Cerebellar nuclear complex (tissue), 1 donor: ENCODE results near the gene RASL10B.

Experiments
- DNase-seq, 2 experiments: peaks; one replicate each; lab custom pipeline; 2025; lab: John Stamatoyannopoulos, UW

RASL10B gene

DNA sequence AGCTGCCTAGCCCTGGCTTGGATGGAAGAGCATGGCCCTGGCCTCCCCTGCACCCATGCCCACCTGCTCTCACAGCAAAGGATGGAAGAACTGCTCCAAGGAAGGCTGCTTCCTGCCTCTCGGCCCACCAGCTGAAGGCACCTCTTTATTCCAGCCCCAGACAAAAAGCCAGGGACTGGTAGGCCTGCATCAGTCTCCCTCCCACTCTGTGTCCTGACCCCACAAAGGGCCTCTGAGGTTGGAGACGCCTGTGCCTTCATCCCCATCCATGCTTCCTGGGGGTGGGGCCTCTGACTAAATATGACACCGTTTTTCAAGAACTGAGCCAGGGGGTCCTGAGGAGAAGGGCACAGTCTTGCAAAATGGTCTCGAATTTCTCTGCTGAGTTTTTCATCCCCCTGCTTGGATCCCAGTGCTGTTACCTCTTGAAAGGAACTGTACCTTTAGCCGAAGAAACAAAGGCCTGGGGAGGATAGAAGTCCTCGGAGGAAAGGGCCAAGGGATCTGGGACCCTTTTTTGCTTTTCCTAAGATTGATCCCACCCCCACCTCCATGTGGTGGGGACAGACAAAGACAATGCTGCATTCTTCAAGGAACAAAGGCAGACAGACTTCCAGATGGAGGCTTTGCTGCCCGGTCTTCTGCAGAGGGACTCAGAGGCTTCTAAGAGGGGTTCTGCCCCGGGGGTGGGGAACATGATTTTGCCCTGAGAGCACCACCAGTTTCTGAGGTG is 34.5 kb downstream of the RASL10B start:
- DNase-seq, result no peak

GRCh38 chr17:35766489-35766877 is 35.0 kb downstream of the RASL10B start:
- DNase-seq, result no peak

- no peak for DNase-seq
Measured at GRCh38 chr17:35766903-35767510, 35.6 kb downstream of the RASL10B start.

GRCh38 chr17:35768797-35769196 is 37.4 kb downstream of the RASL10B start:
- no peak for DNase-seq

DNA sequence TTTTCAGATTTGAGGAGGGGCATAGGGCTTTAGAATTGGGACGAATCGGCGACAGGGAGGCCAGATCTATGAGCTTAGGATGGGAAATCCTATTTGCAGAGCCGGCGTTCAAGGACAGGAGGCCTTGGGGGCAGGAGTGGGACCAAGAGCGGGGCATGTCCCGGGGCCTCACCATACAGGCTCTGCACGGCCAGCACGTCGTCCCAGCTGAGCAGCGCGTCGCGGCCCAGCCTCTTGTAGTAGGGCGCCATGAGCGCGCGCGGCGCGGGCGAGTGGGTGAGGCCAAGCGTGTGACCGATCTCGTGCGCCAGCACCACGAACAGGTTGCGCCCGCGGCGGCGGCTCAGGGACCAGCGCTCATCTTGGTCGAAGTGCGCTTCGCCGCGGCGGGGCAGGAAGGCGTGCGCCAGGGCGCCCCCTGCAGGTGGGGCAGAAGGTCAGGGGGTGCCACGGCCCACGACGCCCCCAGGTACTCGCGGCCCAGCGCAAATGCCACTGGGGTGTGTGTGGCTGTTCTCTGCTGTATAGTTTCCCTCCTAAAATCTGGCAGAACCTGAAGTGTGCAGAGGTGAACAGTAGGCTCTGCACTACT is 38.6 kb downstream of the RASL10B start:
- DNase-seq, result no peak

DNA sequence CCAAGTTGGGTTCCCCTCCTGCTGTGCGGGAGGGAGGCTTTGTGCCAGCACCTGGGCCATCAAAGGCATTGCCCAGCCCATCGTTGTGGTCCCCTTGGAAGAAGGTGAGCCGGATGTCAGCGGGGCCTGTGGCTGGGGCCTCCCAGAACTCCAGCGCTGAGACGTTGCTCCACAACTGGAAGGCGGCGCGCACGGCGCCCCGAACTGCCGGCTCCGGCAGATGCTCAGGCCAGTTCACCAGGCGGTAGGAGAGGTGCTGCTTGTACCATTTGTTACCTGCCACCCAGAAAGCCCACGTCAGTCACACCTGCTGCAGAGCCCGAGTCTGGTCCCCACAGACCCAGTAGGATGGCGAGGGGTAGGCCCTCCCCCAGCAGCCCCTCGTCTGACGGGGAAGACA is 41.7 kb downstream of the RASL10B start:
- no peak for DNase-seq

- DNase-seq, result no peak
Measured at GRCh38 chr17:35773679-35774425, 42.4 kb downstream of the RASL10B start.

- DNase-seq, result no peak
Measured at GRCh38 chr17:35774499-35774898, 43.1 kb downstream of the RASL10B start.

DNA sequence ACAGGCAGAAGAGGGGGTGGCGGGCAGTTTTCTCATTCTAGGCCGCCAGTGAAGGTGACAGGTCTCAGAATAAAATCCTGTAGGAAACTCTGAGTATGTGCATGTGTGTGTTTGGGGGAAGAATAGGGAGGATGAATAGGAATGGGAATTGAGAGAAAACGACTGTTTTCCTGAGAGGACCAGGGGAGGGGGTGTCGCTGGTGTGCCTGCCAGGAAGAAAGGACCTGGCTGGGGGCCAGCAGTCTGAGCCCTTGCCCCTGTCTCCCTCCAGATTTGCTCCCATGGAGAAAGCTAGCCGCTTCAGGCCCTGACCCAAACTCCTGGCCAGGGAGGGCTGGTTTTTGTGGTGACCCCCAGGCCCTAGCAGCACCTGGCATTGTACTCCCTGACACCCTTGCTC is 43.6 kb downstream of the RASL10B start:
- DNase-seq, result no peak

GRCh38 chr17:35775583-35775982 is 44.1 kb downstream of the RASL10B start:
- no peak for DNase-seq

- DNase-seq, result no peak
Measured at GRCh38 chr17:35778641-35779196, 47.3 kb downstream of the RASL10B start.

DNA sequence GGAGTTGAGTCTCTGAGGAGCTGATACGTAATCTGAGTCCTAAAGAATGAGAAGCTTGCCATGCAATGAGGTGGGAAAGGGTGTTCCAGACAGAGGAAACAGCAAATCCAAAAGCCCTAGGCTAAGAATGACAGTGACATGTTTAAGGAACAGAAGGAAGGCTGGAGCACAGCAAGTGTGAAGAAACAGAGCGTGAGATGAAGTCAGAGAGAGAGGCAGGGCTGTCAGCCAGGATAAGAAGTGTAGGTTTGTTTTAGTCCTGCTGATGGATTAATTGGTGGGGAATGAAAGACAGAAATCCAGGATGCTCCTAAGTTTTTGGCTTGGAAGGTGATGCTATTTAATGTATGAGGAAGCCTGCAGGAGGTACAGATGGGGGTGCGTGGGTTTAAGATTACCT is 49.5 kb downstream of the RASL10B start:
- DNase-seq, result no peak

GRCh38 chr17:35784895-35785294 is 53.5 kb downstream of the RASL10B start:
- no peak for DNase-seq

GRCh38 chr17:35786941-35787432 is 55.5 kb downstream of the RASL10B start:
- DNase-seq, result no peak

DNA sequence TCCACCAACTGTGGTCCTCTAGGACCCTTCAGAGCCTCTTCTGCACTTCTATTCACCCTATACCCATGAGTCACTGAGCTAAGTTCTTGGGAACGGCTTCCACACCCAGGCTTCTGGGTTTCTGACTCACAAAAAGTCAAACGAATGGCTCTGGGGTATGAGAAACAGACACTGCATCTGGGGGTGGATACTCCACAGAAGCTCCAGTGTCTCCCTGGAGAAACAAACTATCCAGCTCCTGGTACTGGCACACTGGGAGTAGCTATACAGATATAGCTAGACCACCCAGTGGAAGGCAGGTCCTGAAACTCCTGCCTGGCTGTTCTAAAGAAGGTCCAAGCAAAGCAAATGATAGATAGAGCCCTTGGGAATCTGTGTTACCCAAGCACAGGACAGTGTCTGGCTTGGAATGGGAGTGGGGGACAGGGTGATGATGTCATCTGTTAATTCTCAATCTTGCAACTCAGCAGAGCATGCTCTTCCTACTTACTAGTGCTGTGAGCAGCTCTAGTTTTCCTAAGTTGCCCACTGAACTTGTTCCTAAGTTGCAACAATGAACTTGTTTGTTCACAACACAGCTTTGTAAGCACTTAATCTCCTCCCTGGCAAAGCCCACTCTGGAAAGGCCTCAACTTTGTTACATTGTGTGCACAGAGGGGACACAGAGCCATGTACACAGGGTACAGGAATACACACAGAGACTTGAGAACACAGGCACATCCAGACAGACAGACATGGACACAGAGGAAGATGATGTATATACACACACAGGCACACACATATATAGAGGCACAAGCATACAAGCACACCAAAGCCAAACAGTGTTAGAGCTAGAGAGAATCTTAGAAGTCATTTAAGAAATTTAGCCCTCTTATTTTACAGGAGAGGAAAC is 57.3 kb downstream of the RASL10B start:
- no peak for DNase-seq

DNA sequence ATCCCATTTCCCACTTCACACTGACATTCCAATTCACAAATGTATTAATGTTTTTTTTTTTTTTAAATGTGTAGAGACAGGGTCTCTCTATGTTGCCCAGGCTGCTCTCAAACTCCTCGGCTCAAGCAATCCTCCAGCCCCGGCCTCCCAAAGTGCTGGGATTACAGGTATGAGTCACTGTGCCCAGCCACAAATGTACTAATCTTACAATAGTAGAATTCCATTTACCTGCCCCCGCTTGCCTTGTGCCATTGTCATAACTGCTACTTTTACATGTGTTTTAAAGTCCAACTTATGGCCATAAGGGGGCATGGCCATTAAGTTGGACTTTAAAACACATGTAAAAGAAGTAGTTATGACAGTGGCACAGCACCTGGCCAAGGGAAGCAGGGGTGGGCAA is 59.4 kb downstream of the RASL10B start:
- DNase-seq, result no peak

DNA sequence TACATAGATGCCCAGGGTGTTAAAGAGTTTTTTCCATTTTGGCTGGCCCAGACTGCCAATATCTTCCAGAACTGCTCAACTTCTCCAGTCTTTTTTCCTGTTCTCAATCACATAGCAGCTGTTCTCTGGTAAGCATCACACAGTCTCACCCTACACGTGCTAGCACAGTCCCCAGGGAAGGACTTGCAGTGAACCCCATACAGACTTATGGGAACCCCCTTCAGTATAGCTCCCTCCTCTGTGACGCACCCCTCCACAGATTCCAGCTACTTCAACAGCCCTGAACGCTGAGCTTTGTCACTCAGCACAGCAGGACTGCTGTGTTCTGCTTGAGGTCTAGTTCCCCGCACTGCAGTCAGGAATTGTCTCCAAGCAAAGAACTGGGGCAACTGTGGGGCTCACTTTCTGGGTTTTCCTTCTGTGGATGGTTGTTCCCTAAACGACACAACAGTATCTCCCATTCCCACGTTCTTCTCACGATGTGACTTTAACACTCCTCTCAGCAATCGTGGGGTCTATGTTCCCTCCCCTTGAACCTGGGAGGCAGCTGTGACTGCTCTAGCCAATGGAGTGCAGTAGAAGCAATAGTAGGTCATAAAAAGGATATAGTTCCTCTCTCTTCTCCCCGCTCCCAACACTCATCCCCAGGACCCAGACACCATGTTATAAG is 60.4 kb downstream of the RASL10B start:
- no peak for DNase-seq
